ENCODE results near the gene CTXND2.
"Not testable (repeated sequence)": the region's sequence is repeated elsewhere in the genome, so short reads cannot be mapped to it uniquely, and the experiment has no call there.

CTXND2 gene

GRCh38 chr1:150874455-150875196, 12.3 kb upstream of the CTXND2 start:
- Mint-ChIP-seq H3K27ac (peak overlapping the region; percentile 89 to 92), H3K36me3 (ENCODE audit: insufficient read depth) (peaks cover 15% of the 10 kb centered on the region)
- no peak for DNase-seq

DNA sequence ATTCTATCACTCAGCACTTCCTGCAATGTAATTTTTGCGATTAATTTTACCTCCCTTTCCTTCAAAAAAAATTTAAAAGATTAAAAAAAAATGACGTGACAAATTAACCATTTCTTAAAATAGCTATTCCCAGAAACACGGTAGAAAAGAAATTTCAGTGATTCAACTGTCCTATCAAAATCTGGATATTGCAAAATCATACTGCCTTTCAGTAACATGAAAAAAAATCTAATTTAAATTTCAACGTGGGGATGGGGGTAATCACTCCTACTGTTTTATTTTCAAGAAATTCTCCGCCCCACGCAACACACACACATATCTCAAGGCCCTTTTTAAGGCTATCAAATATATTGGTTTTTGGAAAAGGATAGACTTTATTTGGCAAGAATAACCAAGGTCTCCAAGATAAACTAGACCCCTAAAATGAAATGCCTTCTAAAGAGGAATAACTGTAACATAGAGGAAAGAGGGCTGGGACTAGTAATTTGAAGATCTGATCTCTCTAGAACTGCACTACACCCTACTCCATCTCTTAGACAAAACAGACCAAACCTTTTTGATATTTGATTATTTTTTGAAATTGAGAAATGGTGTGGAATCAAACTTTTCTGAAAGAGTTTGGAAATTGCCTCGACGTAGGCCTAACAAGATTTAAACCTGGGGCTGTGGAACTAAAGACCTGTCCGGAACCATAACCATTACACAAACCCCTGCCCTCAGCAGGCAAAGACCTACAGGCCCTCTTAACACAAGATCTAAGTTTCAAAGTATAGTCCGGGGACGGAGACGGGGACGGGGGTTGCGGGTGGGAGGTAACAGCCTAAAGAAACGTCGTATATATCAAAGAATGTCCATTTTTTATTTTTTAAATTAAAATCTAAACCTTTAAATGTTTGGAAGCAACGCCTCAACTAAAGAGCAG, 11.5 kb upstream of the CTXND2 start:
- Mint-ChIP-seq H3K9me3 (no peaks in the 10 kb centered on the region), H3K4me3 (peak overlapping the region; percentile 91 to 92), H3K27ac (peak overlapping the region; percentile 89 to 92), H3K4me1 (ENCODE audit: low read depth in 2 of 2) (peaks cover 12 to 20% of the 10 kb centered on the region in 2 donors), H3K27me3 (no peaks in the 10 kb centered on the region), H3K36me3 (ENCODE audit: insufficient read depth) (peaks cover 15% of the 10 kb centered on the region)
- DNase-seq, result no peak
- no peak for ATAC-seq (replicated peaks)

More at GRCh38 chr1:150874455-150875196, 12.3 kb upstream of the CTXND2 start:
- Mint-ChIP-seq H3K4me1 (ENCODE audit: low read depth in 2 of 2) (peaks cover 14 to 23% of the 10 kb centered on the region in 2 donors), H3K9me3 (no peaks in the 10 kb centered on the region), H3K4me3 (peak overlapping the region; percentile 91 to 92), H3K27me3 (no peaks in the 10 kb centered on the region)
- no peak for ATAC-seq (replicated peaks)

- DNase-seq, result no peak
- Mint-ChIP-seq H3K9me3 (no peaks in the 10 kb centered on the region), H3K4me3 (peak overlapping the region; percentile 91 to 92), H3K4me1 (ENCODE audit: low read depth in 2 of 2) (peaks cover 12 to 20% of the 10 kb centered on the region in 2 donors), H3K27ac (peak overlapping the region; percentile 89 to 92), H3K36me3 (ENCODE audit: insufficient read depth) (peaks cover 12% of the 10 kb centered on the region), H3K27me3 (no peaks in the 10 kb centered on the region)
- ATAC-seq (replicated peaks), result peak; percentile 42
Observed at GRCh38 chr1:150876119-150876454, 10.8 kb upstream of the CTXND2 start.

DNA sequence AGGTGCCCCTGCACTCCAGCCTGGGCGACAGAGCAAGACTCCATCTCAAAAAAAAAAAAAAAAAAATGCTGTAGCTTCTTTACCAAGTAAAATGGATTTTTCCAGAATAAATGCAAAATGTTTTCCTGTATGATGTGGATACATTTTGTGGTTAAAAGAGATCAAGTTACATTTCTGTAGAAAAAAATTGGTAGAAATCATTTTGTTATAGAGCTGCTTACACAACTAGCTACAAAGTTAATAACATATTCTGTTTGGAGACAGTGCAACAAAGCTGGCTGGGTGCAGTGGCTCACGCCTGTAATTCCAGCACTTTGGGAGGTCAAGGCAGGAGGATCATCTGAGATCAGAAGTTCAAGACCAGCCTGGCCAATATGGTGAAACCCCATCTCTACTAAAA, 8.0 kb upstream of the CTXND2 start:
- H3K4me1 Mint-ChIP-seq (ENCODE audit: low read depth in 2 of 2), result peaks cover 12 to 16% of the 10 kb centered on the region in 2 donors
- not testable (repeated sequence) for H3K4me3 Mint-ChIP-seq; H3K9me3 Mint-ChIP-seq; H3K27me3 Mint-ChIP-seq; ATAC-seq (replicated peaks); DNase-seq; H3K36me3 Mint-ChIP-seq (ENCODE audit: insufficient read depth); H3K27ac Mint-ChIP-seq

DNA sequence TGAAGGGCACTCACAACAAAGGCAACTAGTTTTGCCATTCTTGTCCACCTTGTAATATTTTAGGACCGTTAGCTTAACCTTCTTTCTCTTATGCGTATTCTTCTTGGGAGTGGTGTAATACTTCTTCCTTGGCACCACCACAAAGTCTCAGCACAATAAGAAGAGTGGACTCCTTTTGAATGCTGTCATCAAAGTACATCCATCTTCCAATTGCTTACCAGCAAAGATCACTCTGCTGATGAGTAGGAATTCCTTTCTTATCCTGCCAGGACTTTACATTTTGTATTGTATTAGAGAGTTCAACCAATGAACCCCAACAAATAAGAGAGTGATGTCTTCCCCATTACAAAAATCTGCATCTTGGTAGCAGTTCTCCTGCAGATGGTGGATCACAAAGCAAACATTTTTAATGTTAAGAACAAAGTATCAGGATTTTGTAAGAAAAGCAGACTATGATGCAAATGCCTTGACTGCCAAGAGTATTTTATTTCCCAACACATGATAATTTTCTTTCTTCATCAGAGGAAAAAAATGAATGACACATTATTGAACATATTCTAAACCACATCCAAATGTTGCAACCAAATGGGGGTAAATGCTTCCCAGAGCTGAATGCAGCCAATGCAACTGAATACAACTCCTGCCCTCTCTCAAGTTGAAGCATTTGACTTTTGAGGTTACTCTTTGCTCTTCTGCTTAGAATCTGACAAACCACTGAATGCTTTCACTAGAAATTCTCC, 5.4 kb upstream of the CTXND2 start:
- H3K27me3 Mint-ChIP-seq, result no peaks in the 10 kb centered on the region
- H3K27ac Mint-ChIP-seq, result no peak overlapping the region
- H3K4me1 Mint-ChIP-seq (ENCODE audit: low read depth in 2 of 2), result peaks cover 0 to 2% of the 10 kb centered on the region in 2 donors
- no peaks in the 10 kb centered on the region for H3K9me3 Mint-ChIP-seq
- peaks cover 6% of the 10 kb centered on the region for H3K36me3 Mint-ChIP-seq (ENCODE audit: insufficient read depth)
- DNase-seq (no peak), ATAC-seq (replicated peaks) (no peak)
- H3K4me3 Mint-ChIP-seq, result no peak overlapping the region

DNA sequence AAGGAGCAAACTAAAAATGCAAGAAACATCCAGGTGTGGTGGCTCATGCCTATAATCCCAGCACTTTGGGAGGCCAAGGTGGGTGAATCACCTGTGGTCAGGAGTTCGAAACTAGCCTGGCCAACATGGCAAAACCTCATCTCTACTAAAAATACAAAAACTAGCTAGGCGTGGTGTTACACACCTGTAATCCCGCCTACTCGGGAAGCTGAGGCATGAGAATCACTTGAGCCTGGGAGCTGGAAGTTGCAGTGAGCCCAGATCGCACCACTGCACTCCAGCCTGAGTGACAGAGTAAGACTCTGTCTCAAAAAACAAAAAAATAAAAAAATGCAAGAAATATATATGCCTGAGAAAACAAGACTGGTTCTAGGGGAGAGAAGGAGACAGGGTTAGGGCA, 3.8 kb upstream of the CTXND2 start:
- not testable (repeated sequence) for DNase-seq; H3K36me3 Mint-ChIP-seq (ENCODE audit: insufficient read depth); ATAC-seq (replicated peaks); H3K4me1 Mint-ChIP-seq (ENCODE audit: low read depth in 2 of 2); H3K9me3 Mint-ChIP-seq; H3K27me3 Mint-ChIP-seq; H3K4me3 Mint-ChIP-seq; H3K27ac Mint-ChIP-seq

- DNase-seq (no peak), ATAC-seq (replicated peaks) (no peak)
- Mint-ChIP-seq H3K4me1 (ENCODE audit: low read depth in 2 of 2) (peaks cover 15 to 22% of the 10 kb centered on the region in 2 donors), H3K27ac (no peak overlapping the region), H3K9me3 (no peaks in the 10 kb centered on the region), H3K4me3 (no peak overlapping the region), H3K36me3 (ENCODE audit: insufficient read depth) (peaks cover 6% of the 10 kb centered on the region), H3K27me3 (no peaks in the 10 kb centered on the region)
Observed at GRCh38 chr1:150888727-150889126, 1.8 kb downstream of the CTXND2 start.

DNA sequence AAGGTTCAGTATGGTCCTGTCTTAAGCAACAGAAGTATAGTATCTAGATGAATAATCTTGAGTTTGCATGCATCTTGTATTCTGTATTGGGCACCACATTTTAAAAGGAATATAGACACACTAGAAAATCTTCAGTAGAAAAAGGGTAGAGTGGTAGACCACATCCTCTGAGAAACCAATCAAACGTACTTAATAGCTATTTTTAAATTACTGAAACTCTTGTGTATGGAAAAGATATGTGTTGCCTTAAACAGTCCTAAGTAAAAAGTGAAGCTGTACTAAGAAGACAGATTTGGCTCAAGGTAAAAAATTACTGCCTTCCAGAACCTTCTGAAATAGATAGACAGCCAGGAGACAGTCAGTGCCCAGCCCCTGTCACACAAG, 3.1 kb downstream of the CTXND2 start:
- H3K36me3 Mint-ChIP-seq (ENCODE audit: insufficient read depth), result peaks cover 3% of the 10 kb centered on the region
- peak overlapping the region; percentile 36 to 37 for H3K4me3 Mint-ChIP-seq
- no peak for DNase-seq
- H3K9me3 Mint-ChIP-seq, result no peaks in the 10 kb centered on the region
- H3K27ac Mint-ChIP-seq, result no peak overlapping the region
- peaks cover 15 to 22% of the 10 kb centered on the region in 2 donors for H3K4me1 Mint-ChIP-seq (ENCODE audit: low read depth in 2 of 2)
- ATAC-seq (replicated peaks), result peak; percentile 71
- no peaks in the 10 kb centered on the region for H3K27me3 Mint-ChIP-seq

DNA sequence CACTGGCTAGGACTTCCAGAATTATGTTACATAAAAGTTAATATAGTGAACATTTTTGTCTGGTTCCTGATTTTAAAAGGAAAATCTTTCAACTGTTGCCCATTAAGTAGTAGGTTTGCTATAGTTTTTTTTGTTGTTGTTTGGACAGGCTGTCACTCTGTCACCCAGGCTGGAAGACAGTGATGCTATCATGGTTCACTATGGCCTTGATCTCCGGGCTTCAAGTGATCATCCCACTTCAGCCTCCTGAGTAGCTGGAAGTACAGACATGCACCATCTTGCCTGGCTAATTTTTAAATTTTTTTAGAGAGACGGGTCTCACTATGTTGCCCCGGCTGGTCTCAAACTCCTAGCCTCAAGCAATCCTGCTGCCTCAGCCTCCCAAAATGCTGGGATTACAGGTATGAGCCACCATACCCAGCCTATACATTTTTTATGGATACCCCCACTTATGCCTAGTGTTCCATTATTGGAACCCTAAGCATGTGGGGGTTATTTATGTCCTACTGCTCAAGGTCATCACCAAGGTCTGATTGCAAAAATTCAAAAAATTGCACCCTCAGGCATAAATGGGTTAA, 6.5 kb downstream of the CTXND2 start:
- peaks cover 11 to 21% of the 10 kb centered on the region in 2 donors for H3K27me3 Mint-ChIP-seq
- H3K9me3 Mint-ChIP-seq, result no peaks in the 10 kb centered on the region
- peaks cover 3% of the 10 kb centered on the region for H3K36me3 Mint-ChIP-seq (ENCODE audit: insufficient read depth)
- ATAC-seq (replicated peaks) (no peak), DNase-seq (no peak)
- no peak overlapping the region for H3K27ac Mint-ChIP-seq
- H3K4me1 Mint-ChIP-seq (ENCODE audit: low read depth in 2 of 2), result peaks cover 15 to 22% of the 10 kb centered on the region in 2 donors
- no peak overlapping the region for H3K4me3 Mint-ChIP-seq

DNA sequence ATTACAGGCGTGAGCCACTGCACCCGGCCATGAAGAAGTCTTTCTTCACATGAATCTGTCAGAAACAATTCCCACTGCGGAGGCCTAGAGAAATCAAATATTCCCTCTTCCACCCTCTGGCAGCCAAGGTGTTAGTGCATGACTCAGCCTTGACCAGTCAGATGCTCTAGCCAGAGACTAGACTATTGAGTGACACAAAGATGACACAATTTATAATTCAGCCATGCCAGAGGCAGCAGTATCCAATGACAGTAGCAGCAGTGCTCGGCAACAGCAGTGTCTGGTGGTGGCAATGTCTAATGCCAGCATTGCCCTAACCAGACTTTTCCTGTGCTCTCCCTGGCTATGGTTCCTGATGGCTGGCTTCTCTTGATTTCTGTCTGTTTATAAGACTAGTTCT, 8.7 kb downstream of the CTXND2 start:
- DNase-seq, result no peak
- Mint-ChIP-seq H3K27ac (no peak overlapping the region), H3K9me3 (no peaks in the 10 kb centered on the region), H3K4me1 (ENCODE audit: low read depth in 2 of 2) (peaks cover 3 to 7% of the 10 kb centered on the region in 2 donors), H3K36me3 (ENCODE audit: insufficient read depth) (peaks cover 3% of the 10 kb centered on the region), H3K27me3 (peaks cover 11 to 21% of the 10 kb centered on the region in 2 donors), H3K4me3 (no peak overlapping the region)
- no peak for ATAC-seq (replicated peaks)

DNA sequence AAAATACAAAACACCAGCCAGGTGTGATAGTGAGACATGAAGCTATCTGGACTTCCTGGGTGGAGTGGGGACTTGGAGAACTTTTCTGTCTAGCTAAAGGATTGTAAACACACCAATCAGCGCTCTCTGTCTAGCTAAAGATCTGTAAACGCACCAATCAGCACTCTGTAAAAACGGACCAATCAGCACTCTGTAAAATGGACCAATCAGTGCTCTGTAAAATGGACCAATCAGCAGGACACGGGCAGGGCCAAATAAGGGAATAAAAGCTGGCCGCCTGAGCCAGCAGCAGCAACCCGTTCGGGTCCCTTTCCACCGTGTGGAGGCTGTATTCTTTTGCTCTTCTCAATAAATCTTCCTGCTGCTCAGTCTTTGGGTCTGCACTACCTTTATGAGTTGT, 12.9 kb downstream of the CTXND2 start:
- not testable (repeated sequence) for H3K27ac Mint-ChIP-seq; ATAC-seq (replicated peaks); H3K4me1 Mint-ChIP-seq (ENCODE audit: low read depth in 2 of 2); H3K4me3 Mint-ChIP-seq; H3K36me3 Mint-ChIP-seq (ENCODE audit: insufficient read depth); H3K9me3 Mint-ChIP-seq; DNase-seq
- H3K27me3 Mint-ChIP-seq, result peaks cover 11 to 21% of the 10 kb centered on the region in 2 donors

GRCh38 chr1:150902346-150902745, 15.4 kb downstream of the CTXND2 start:
- no peaks in the 10 kb centered on the region for H3K4me1 Mint-ChIP-seq (ENCODE audit: low read depth in 2 of 2)
- H3K9me3 Mint-ChIP-seq, result no peaks in the 10 kb centered on the region
- DNase-seq (no peak), ATAC-seq (replicated peaks) (no peak)
- no peak overlapping the region for H3K4me3 Mint-ChIP-seq
- H3K27ac Mint-ChIP-seq, result no peak overlapping the region
- H3K27me3 Mint-ChIP-seq, result peaks cover 0 to 2% of the 10 kb centered on the region in 2 donors
- peaks cover 7% of the 10 kb centered on the region for H3K36me3 Mint-ChIP-seq (ENCODE audit: insufficient read depth)

DNA sequence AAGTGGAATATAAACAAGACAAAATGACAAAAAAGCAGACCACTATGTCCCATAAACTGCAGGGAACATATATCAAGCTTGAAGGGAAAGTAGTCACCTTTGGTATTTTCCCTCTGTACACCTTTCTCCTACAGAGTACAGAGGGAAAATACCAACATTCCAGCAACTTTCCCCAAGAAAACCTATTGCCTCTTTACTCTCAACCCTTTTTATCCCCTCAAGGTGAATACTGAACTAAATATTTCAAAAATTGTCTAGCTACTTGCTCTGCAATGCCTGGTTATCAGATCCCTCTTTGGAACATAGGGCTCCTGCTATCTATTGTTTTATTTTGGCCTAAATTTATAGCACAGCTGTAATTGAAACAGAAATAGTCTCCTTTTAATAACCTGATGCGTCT, 15.8 kb downstream of the CTXND2 start:
- Mint-ChIP-seq H3K27me3 (no peaks in the 10 kb centered on the region), H3K9me3 (no peaks in the 10 kb centered on the region), H3K27ac (no peak overlapping the region), H3K4me1 (ENCODE audit: low read depth in 2 of 2) (no peaks in the 10 kb centered on the region), H3K4me3 (no peak overlapping the region), H3K36me3 (ENCODE audit: insufficient read depth) (peaks cover 7% of the 10 kb centered on the region)
- DNase-seq (no peak), ATAC-seq (replicated peaks) (no peak)

Measured in effector memory CD8-positive, alpha-beta T cell (primary cell).